PC-3 (cell line): ENCODE measurements around the gene MGAT4B. TPM values are rescaled to one million over a fixed set of nuclear protein-coding genes. Genes with fewer than 3 reads are reported as not detected.

Source experiments
- ATAC-seq: fragments of 200-7000 bp; cut with Tn5 transposase; 2 replicates; pipeline ENCODE4 v1.9.1; 2020; ENCODE audit warnings: mild to moderate bottlenecking, moderate library complexity
- BruUV-seq: library from RNA; stranded (reverse); fragments of 400-500 nt; replicated peaks from 2 replicates; lab custom pipeline; 2021; lab: Mats Ljungman, UMichigan
- CTCF ChIA-PET: fragments of 300-600 bp; sonication (Branson Sonifier 250); formaldehyde crosslinking; loops from one replicate; lab custom pipeline; 2022; ENCODE audit warnings: antibody characterized with exemption; lab: Charles Lee
- POLR2A ChIA-PET: fragments of 300-600 bp; sonication (Branson Sonifier 250); formaldehyde crosslinking; loops from one replicate; lab custom pipeline; 2022; ENCODE audit warnings: antibody characterized with exemption; ENCODE audit not compliant: unreplicated experiment; lab: Charles Lee
- DNase-seq: peaks from one replicate; pipeline ENCODE4 v3.0.0-alpha.2; 2015
- H2AFZ ChIP-seq: fragments of 300-600 bp; sonication (generic); 2 replicates; pipeline ENCODE4 v1.6.0; 2016; ENCODE audit warnings: antibody characterized with exemption, low read length
- H3F3A ChIP-seq: fragments of 300-600 bp; sonication (generic); one replicate; pipeline ENCODE4 v1.6.0; 2017; ENCODE audit warnings: antibody characterized with exemption, low read length, control low read depth, mild to moderate bottlenecking; ENCODE audit not compliant: unreplicated experiment
- H3K27ac ChIP-seq: fragments of 300-600 bp; sonication (generic); 2 replicates; pipeline ENCODE4 v1.5.1; 2016; ENCODE audit warnings: mild to moderate bottlenecking, low read length
- H3K27me3 ChIP-seq: fragments of 300-600 bp; sonication (generic); 2 replicates; pipeline ENCODE4 v1.6.1; 2016; ENCODE audit warnings: low read length, mixed read lengths
- H3K36me3 ChIP-seq: fragments of 300-600 bp; sonication (generic); 2 replicates; pipeline ENCODE4 v1.6.1; 2016; ENCODE audit warnings: low read depth, mixed run types, low read length, mixed read lengths
- H3K4me1 ChIP-seq: fragments of 300-600 bp; sonication (generic); 2 replicates; pipeline ENCODE4 v1.5.1; 2016; ENCODE audit warnings: low read length; ENCODE audit not compliant: insufficient read depth
- H3K4me2 ChIP-seq: fragments of 300-600 bp; sonication (generic); 2 replicates; pipeline ENCODE4 v1.6.0; 2016; ENCODE audit warnings: low read length
- H3K4me3 ChIP-seq: fragments of 300-600 bp; sonication (generic); 2 replicates; pipeline ENCODE4 v1.5.1; 2016; ENCODE audit warnings: mild to moderate bottlenecking, low read length, mixed read lengths
- H3K79me2 ChIP-seq: fragments of 300-600 bp; sonication (generic); 2 replicates; pipeline ENCODE4 v1.6.1; 2017; ENCODE audit warnings: low read length, mixed read lengths
- H3K9ac ChIP-seq: fragments of 300-600 bp; sonication (generic); 2 replicates; pipeline ENCODE4 v1.6.0; 2016; ENCODE audit warnings: mild to moderate bottlenecking, low read length
- H3K9me2 ChIP-seq: fragments of 300-600 bp; sonication (generic); replicated peaks from 2 replicates; pipeline ENCODE4 v1.6.1; 2016; ENCODE audit warnings: mixed run types, low read length, mixed read lengths
- H3K9me3 ChIP-seq: fragments of 300-600 bp; sonication (generic); 2 replicates; pipeline ENCODE4 v1.6.1; 2016; ENCODE audit warnings: low read length, mixed read lengths
- H4K20me1 ChIP-seq: fragments of 300-600 bp; sonication (generic); 2 replicates; pipeline ENCODE4 v1.6.1; 2016; ENCODE audit warnings: low read length, mixed read lengths
- CTCF ChIP-seq: fragments of 300-600 bp; sonication (generic); conservative IDR thresholded peaks from 2 replicates; pipeline ENCODE4 v1.5.1; 2017; ENCODE audit warnings: antibody characterized with exemption, low read depth, mild to moderate bottlenecking, low read length
- EZH2 ChIP-seq: fragments of 300-600 bp; sonication (generic); IDR thresholded peaks from one replicate; pipeline ENCODE4 v1.6.1; 2017; ENCODE audit warnings: antibody characterized with exemption, mild to moderate bottlenecking, low read length; ENCODE audit not compliant: unreplicated experiment
- EZH2phosphoT487 ChIP-seq: fragments of 300-600 bp; sonication (generic); IDR thresholded peaks from 2 replicates; pipeline ENCODE4 v1.6.1; 2018; ENCODE audit warnings: mild to moderate bottlenecking, antibody characterized with exemption, low read length, borderline replicate concordance
- intact Hi-C: fragments of 100-400 bp; cut with micrococcal nuclease; formaldehyde crosslinking; loops from 2 replicates; pipeline ENCODE4 v1.9.0; 2023
- total RNA-seq: library from RNA; depleted of rRNA; stranded (reverse); fragments of >200 nt; gene quantifications from 2 replicates; pipeline ENCODE4 v1.2.3, GENCODE V29; 2014

Gene MGAT4B
- total RNA-seq, 1 experiment from 2014 or later = 88.9 TPM

- H3K36me3 ChIP-seq = no peaks in the 10 kb centered on the region
- no peak overlapping the region for H2AFZ ChIP-seq
- H3K9ac ChIP-seq = no peak overlapping the region
- ATAC-seq (peak; percentile 23), DNase-seq (peak; percentile 66)
- H3K27ac ChIP-seq = peak overlapping the region; percentile 65
- TF ChIP-seq CTCF = no peak
- TF ChIP-seq EZH2 = no peak
- TF ChIP-seq EZH2phosphoT487 = no peak
- no peak overlapping the region for H3K4me3 ChIP-seq
- H3K79me2 ChIP-seq = peaks cover 45% of the 10 kb centered on the region
- peak overlapping the region; percentile 54 for H3K4me2 ChIP-seq
- no peaks in the 10 kb centered on the region for H3K9me3 ChIP-seq
- H3K4me1 ChIP-seq = peaks cover 31% of the 10 kb centered on the region
- intact Hi-C loops = no loop called here
- no peaks in the 10 kb centered on the region for H3K27me3 ChIP-seq
- H3K9me2 ChIP-seq = no peaks in the 10 kb centered on the region
- ChIA-PET POLR2A (no interaction called here), CTCF (no interaction called here)
- BruUV-seq = no TSS peak
- peaks cover 5% of the 10 kb centered on the region for H4K20me1 ChIP-seq
- no peaks in the 10 kb centered on the region for H3F3A ChIP-seq
Measured at GRCh38 chr5:179802207-179802883, 4.3 kb downstream of the MGAT4B start.

GRCh38 chr5:179801304-179802206, 5.1 kb downstream of the MGAT4B start:
- DNase-seq (no peak), ATAC-seq (no peak)
- peaks cover 41% of the 10 kb centered on the region for H3K79me2 ChIP-seq
- POLR2A ChIA-PET = no interaction called here
- no peaks in the 10 kb centered on the region for H3K9me3 ChIP-seq
- H3K9me2 ChIP-seq = no peaks in the 10 kb centered on the region
- H3K36me3 ChIP-seq = no peaks in the 10 kb centered on the region
- no peak overlapping the region for H2AFZ ChIP-seq
- peaks cover 5% of the 10 kb centered on the region for H4K20me1 ChIP-seq
- no TSS peak for BruUV-seq
- H3K9ac ChIP-seq = no peak overlapping the region
- intact Hi-C loops = no loop called here
- H3K4me1 ChIP-seq = peaks cover 31% of the 10 kb centered on the region
- H3K4me2 ChIP-seq = no peak overlapping the region
- no peaks in the 10 kb centered on the region for H3K27me3 ChIP-seq
- CTCF ChIA-PET = no interaction called here
- no peak overlapping the region for H3K4me3 ChIP-seq
- 0 out of 2 replicates have a peak, but pooled peaks have one; percentile 12 for TF ChIP-seq CTCF
- no peak for TF ChIP-seq EZH2phosphoT487
- no peak for TF ChIP-seq EZH2
- no peaks in the 10 kb centered on the region for H3F3A ChIP-seq
- no peak overlapping the region for H3K27ac ChIP-seq
